Fibroblast of lung (primary cell): ENCODE data around the gene CDC14B. TPM values are rescaled to one million over a fixed set of nuclear protein-coding genes. Genes with fewer than 3 reads are reported as not detected.

Experiments
- DNase-seq, 2 donors: peaks; one replicate each; pipeline versions ENCODE4 v3.0.0 to v3.0.0-alpha.2; 2010; ENCODE audit warnings: low read depth in 2 of 2
- H2AFZ ChIP-seq: 2 replicates; pipeline ENCODE4 v1.5.1; 2012; ENCODE audit warnings: low read length, control low read depth, inconsistent platforms
- H3K27ac ChIP-seq: 2 replicates; pipeline ENCODE4 v1.5.1; 2011; ENCODE audit warnings: low read length, control low read depth; ENCODE audit not compliant: insufficient read depth
- H3K27me3 ChIP-seq: 2 replicates; pipeline ENCODE4 v1.5.1; 2011; ENCODE audit warnings: mild to moderate bottlenecking, low read length; ENCODE audit not compliant: control insufficient read depth, insufficient read depth
- H3K36me3 ChIP-seq: 2 replicates; pipeline ENCODE4 v1.5.1; 2011; ENCODE audit warnings: low read length; ENCODE audit not compliant: control insufficient read depth, insufficient read depth
- H3K4me1 ChIP-seq: 2 replicates; pipeline ENCODE4 v1.5.1; 2011; ENCODE audit warnings: low read length; ENCODE audit not compliant: control insufficient read depth, insufficient read depth; ENCODE audit errors: extremely low read depth
- H3K4me2 ChIP-seq: 2 replicates; pipeline ENCODE4 v1.5.1; 2011; ENCODE audit warnings: low read length, control low read depth; ENCODE audit not compliant: insufficient read depth; ENCODE audit errors: extremely low read depth
- H3K4me3 ChIP-seq, 4 experiments: fragments of 200-600 bp in 1 of 4; sonication (generic) in 1 of 4; replicated peaks in 1 of 4; 2 replicates each; pipeline ENCODE4 v1.5.1; 2011 to 2016; ENCODE audit warnings: low read length in 4 of 4, low read depth in 3 of 4, mild to moderate bottlenecking in 3 of 4, control low read depth in 2 of 4, inconsistent platforms in 1 of 4, mixed read lengths in 1 of 4; ENCODE audit not compliant: insufficient read depth in 1 of 4; ENCODE audit errors: control extremely low read depth in 1 of 4
- H3K79me2 ChIP-seq: 2 replicates; pipeline ENCODE4 v1.5.1; 2012; ENCODE audit warnings: mild to moderate bottlenecking, low read length, inconsistent platforms; ENCODE audit not compliant: control insufficient read depth, insufficient read depth
- H3K9ac ChIP-seq: 2 replicates; pipeline ENCODE4 v1.5.1; 2011; ENCODE audit warnings: mild to moderate bottlenecking, low read length, control low read depth; ENCODE audit not compliant: insufficient read depth
- H3K9me3 ChIP-seq: 2 replicates; pipeline ENCODE4 v1.5.1; 2012; ENCODE audit warnings: low read depth, low read length; ENCODE audit not compliant: control insufficient read depth, insufficient read depth
- H4K20me1 ChIP-seq: 2 replicates; pipeline ENCODE4 v1.5.1; 2011; ENCODE audit warnings: low read length; ENCODE audit not compliant: control insufficient read depth, insufficient read depth; ENCODE audit errors: extremely low read depth
- EZH2 ChIP-seq: IDR thresholded peaks from 2 replicates; pipeline ENCODE4 v1.5.1; 2012; ENCODE audit warnings: low read length, control low read depth, mild to moderate bottlenecking; ENCODE audit errors: missing control alignments
- polyA plus RNA-seq, 2 donors: library from polyadenylated mRNA; depleted of rRNA in 1 of 2; stranded (reverse) in 1 of 2; unstranded in 1 of 2; fragments of >200 nt; gene quantifications; 2 replicates each; pipeline ENCODE4 v1.2.1, GENCODE V29; 2011 to 2012; ENCODE audit warnings: missing spikeins in 1 of 2
- total RNA-seq: library from RNA; depleted of rRNA; stranded (reverse); fragments of >200 nt; gene quantifications from 2 replicates; pipeline ENCODE4 v1.2.1, GENCODE V29; 2014
- TF ChIP-seq, protein P1 (sequence below), 2 donors: IDR thresholded peaks in 1 of 2; conservative IDR thresholded peaks in 1 of 2; 1 replicate in 1 of 2; 2 replicates in 1 of 2; pipeline ENCODE4 v1.5.1; 2011 to 2012; ENCODE audit warnings: low read length in 2 of 2, control low read depth in 1 of 2, inconsistent platforms in 1 of 2, low read depth in 1 of 2, mild to moderate bottlenecking in 1 of 2

Gene CDC14B
- total and polyA plus RNA-seq, 2 donors (not counting 1 experiment from before 2014, with no cell fraction given) = 38.0 to 68.5 TPM

DNA sequence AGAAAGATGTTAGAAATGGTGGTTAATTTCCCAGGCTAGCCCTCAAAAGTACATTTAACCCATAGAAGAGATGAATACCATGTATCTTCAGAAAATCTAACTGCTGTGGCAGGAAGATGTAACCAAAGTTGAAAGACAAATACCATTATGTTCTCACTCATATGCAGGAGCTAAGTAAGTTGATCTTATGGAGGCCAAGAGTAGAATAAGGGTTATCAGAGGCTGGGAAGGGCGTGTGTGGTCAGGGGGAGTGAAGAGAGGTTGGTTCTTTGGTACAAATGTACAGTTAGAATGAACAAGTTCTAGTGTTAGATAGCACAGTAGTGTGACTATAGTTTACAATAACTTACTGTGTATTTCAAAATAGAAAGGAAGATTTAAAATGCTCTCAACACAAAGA, 61.7 kb downstream of the CDC14B start:
- peaks cover 24% of the 10 kb centered on the region for H3K4me1 ChIP-seq
- no peak overlapping the region for H3K9ac ChIP-seq
- H2AFZ ChIP-seq = no peak overlapping the region
- H3K27me3 ChIP-seq = no peaks in the 10 kb centered on the region
- H3K36me3 ChIP-seq = no peaks in the 10 kb centered on the region
- H4K20me1 ChIP-seq = no peaks in the 10 kb centered on the region
- no peak for DNase-seq
- H3K27ac ChIP-seq = no peak overlapping the region
- TF ChIP-seq, protein P1, sequence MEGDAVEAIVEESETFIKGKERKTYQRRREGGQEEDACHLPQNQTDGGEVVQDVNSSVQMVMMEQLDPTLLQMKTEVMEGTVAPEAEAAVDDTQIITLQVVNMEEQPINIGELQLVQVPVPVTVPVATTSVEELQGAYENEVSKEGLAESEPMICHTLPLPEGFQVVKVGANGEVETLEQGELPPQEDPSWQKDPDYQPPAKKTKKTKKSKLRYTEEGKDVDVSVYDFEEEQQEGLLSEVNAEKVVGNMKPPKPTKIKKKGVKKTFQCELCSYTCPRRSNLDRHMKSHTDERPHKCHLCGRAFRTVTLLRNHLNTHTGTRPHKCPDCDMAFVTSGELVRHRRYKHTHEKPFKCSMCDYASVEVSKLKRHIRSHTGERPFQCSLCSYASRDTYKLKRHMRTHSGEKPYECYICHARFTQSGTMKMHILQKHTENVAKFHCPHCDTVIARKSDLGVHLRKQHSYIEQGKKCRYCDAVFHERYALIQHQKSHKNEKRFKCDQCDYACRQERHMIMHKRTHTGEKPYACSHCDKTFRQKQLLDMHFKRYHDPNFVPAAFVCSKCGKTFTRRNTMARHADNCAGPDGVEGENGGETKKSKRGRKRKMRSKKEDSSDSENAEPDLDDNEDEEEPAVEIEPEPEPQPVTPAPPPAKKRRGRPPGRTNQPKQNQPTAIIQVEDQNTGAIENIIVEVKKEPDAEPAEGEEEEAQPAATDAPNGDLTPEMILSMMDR (conservative IDR thresholded peaks at IDR 0.05 in 1 of 2, IDR thresholded peaks at IDR 0.05 in 1 of 2; ENCODE audit: low read depth in 1 of 2, low read length in 2 of 2) = no peak
- TF ChIP-seq EZH2 = no peak
- no peak overlapping the region for H3K4me2 ChIP-seq
- H3K79me2 ChIP-seq = no peaks in the 10 kb centered on the region
- no peaks in the 10 kb centered on the region for H3K9me3 ChIP-seq
- H3K4me3 ChIP-seq = no peak overlapping the region

DNA sequence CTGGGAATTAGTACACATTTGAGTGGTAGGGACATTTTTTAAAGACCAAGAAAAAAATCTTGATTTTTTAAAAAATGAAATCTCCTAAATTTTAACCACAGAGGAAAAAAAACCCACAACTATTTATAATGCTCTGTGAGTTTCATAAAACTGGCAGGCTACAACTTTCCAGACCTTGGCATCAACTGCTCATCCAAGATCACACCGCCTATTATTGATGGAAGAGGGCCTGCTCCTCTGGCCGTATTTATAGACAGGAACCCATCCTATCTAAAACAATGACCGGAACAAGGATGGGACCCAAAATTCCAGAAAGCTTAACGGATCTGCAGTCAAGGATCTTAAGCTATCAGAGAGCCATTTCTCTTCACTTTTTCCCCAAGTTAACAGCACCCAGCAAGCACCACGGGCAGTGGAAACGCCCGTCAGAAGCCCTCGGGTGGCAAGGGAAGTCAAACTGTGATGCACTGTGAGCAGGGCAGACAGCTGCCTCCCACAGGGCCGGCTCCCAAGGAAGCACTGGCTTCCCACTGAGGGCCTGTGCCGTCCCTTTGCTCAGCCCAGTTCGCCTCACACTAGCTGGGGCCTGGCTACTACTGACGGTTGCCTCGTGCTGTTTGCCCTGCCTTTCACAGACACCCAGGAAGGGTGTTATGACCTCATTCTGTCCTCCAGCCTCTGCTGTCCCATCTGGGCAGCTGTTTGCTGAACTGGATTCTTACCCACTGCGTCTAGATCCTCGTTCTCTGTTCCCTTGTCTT, 62.8 kb downstream of the CDC14B start:
- no peaks in the 10 kb centered on the region for H3K79me2 ChIP-seq
- H3K4me2 ChIP-seq = peak overlapping the region; percentile 40
- peak overlapping the region; percentile 57 for H3K27ac ChIP-seq
- H3K36me3 ChIP-seq = no peaks in the 10 kb centered on the region
- DNase-seq = no peak
- H3K9ac ChIP-seq = no peak overlapping the region
- TF ChIP-seq, protein P1 (conservative IDR thresholded peaks at IDR 0.05 in 1 of 2, IDR thresholded peaks at IDR 0.05 in 1 of 2; ENCODE audit: low read depth in 1 of 2, low read length in 2 of 2) = no peak
- no peak for TF ChIP-seq EZH2
- no peaks in the 10 kb centered on the region for H4K20me1 ChIP-seq
- H3K27me3 ChIP-seq = no peaks in the 10 kb centered on the region
- peaks cover 24% of the 10 kb centered on the region for H3K4me1 ChIP-seq
- no peak overlapping the region for H3K4me3 ChIP-seq
- peak overlapping the region; percentile 26 for H2AFZ ChIP-seq
- H3K9me3 ChIP-seq = no peaks in the 10 kb centered on the region

DNA sequence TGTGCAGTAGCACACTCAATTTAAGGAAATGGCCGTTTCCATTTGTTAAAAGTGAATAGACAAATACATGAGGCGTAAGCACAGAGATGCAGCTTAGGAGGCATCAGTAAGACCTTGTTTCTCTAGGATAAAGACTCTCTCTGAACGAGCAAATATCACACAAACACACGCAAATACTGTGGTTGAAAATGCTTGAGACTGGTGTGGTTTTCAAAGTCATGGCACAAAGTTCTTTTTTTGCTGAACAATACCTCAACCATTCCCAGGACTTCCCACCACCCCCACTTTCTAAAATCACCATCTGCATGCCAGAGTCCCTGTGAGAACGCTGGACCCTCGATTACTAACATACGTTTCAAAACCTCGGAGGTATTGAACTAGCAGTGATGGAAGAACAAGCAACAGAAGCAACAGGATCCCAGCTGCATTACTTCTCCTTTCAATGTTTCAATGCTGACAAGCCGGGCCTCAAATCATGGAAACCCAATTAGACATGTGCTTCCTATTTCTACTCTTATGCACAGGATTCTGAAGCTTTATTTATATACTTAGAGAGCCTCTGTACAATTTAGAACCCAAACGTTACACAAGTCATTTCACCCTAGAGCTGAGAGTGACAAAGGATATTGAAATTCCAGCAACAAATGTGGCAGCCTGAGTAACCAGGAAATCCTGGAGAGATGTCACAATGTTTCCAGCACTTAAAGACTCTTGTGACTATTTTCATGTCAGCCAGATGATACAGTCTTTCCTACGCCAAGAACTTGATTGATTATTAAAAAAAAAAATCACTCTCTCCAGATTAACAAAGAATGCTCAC, 63.9 kb downstream of the CDC14B start:
- TF ChIP-seq, protein P1 (conservative IDR thresholded peaks at IDR 0.05 in 1 of 2, IDR thresholded peaks at IDR 0.05 in 1 of 2; ENCODE audit: low read depth in 1 of 2, low read length in 2 of 2) = no peak
- TF ChIP-seq EZH2 = no peak
- H3K27me3 ChIP-seq = no peaks in the 10 kb centered on the region
- H3K4me3 ChIP-seq = no peak overlapping the region
- peak overlapping the region; percentile 75 for H3K27ac ChIP-seq
- no peak overlapping the region for H3K9ac ChIP-seq
- no peaks in the 10 kb centered on the region for H3K36me3 ChIP-seq
- H3K4me2 ChIP-seq = peak overlapping the region; percentile 46
- no peaks in the 10 kb centered on the region for H3K9me3 ChIP-seq
- DNase-seq = peak; percentile 52
- H2AFZ ChIP-seq = no peak overlapping the region
- H3K79me2 ChIP-seq = no peaks in the 10 kb centered on the region
- no peaks in the 10 kb centered on the region for H4K20me1 ChIP-seq
- H3K4me1 ChIP-seq = peaks cover 24% of the 10 kb centered on the region
